ENCODE data around the gene FOXP1. TPM values are rescaled to one million over a fixed set of nuclear protein-coding genes. Genes with fewer than 3 reads are reported as not detected.

The FOXP1 gene
- polyA plus RNA-seq, 1 donor from 2014 or later, result 5.6 TPM

DNA sequence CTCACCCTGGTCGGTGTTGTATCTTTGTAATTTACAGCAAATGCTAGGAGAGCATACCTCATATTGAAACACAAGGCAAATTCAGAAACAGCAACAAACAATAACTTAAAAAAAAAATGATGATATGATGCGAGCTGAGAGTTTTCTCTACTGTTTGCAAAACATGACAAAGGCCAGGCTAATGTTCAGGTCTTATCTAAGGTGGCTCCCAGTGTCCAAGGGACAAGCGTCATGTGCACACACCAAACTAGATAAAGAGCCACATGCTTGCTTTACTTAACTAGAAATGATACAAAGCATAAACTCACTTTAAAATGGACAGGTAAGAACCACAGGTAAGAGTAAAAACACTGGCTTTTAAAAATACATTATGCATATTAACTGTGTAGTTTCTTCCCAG, 375.9 kb downstream of the FOXP1 start:
- H2AFZ ChIP-seq (ENCODE audit: low read depth, low read length), result no peak overlapping the region
- no peak overlapping the region for H3K27ac ChIP-seq (ENCODE audit: low read length)
- H3K36me3 ChIP-seq (ENCODE audit: insufficient read depth, low read length), result no peaks in the 10 kb centered on the region
- no peak overlapping the region for H3K4me3 ChIP-seq (ENCODE audit: low read length)
- no peak overlapping the region for H3K4me2 ChIP-seq (ENCODE audit: low read length)
- no peaks in the 10 kb centered on the region for H3K9me2 ChIP-seq (ENCODE audit: insufficient read depth, low read length)
- no peaks in the 10 kb centered on the region for H4K20me1 ChIP-seq (ENCODE audit: insufficient read depth)
- TF ChIP-seq TAF1 (IDR thresholded peaks at IDR 0.05; ENCODE audit: low read depth) (no peak), SMC3 (conservative IDR thresholded peaks at IDR 0.05; ENCODE audit: poor library complexity) (no peak), MXI1 (conservative IDR thresholded peaks at IDR 0.05; ENCODE audit: poor library complexity, severe bottlenecking) (no peak), POLR2AphosphoS5 (IDR thresholded peaks at IDR 0.05) (no peak)
- TF ChIP-seq, protein P1, sequence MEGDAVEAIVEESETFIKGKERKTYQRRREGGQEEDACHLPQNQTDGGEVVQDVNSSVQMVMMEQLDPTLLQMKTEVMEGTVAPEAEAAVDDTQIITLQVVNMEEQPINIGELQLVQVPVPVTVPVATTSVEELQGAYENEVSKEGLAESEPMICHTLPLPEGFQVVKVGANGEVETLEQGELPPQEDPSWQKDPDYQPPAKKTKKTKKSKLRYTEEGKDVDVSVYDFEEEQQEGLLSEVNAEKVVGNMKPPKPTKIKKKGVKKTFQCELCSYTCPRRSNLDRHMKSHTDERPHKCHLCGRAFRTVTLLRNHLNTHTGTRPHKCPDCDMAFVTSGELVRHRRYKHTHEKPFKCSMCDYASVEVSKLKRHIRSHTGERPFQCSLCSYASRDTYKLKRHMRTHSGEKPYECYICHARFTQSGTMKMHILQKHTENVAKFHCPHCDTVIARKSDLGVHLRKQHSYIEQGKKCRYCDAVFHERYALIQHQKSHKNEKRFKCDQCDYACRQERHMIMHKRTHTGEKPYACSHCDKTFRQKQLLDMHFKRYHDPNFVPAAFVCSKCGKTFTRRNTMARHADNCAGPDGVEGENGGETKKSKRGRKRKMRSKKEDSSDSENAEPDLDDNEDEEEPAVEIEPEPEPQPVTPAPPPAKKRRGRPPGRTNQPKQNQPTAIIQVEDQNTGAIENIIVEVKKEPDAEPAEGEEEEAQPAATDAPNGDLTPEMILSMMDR (IDR thresholded peaks at IDR 0.05; ENCODE audit: poor library complexity, severe bottlenecking), result no peak
- H3K27me3 ChIP-seq (ENCODE audit: insufficient read depth, low read depth, low read length), result no peaks in the 10 kb centered on the region
- H3K9ac ChIP-seq (ENCODE audit: low read length), result no peak overlapping the region
- no peaks in the 10 kb centered on the region for H3F3A ChIP-seq (ENCODE audit: insufficient read depth, low read length, poor library complexity, severe bottlenecking)
- no peaks in the 10 kb centered on the region for H3K79me2 ChIP-seq (replicated peaks; ENCODE audit: insufficient read depth, low read length)
- H3K9me3 ChIP-seq (ENCODE audit: low read length), result no peaks in the 10 kb centered on the region

DNA sequence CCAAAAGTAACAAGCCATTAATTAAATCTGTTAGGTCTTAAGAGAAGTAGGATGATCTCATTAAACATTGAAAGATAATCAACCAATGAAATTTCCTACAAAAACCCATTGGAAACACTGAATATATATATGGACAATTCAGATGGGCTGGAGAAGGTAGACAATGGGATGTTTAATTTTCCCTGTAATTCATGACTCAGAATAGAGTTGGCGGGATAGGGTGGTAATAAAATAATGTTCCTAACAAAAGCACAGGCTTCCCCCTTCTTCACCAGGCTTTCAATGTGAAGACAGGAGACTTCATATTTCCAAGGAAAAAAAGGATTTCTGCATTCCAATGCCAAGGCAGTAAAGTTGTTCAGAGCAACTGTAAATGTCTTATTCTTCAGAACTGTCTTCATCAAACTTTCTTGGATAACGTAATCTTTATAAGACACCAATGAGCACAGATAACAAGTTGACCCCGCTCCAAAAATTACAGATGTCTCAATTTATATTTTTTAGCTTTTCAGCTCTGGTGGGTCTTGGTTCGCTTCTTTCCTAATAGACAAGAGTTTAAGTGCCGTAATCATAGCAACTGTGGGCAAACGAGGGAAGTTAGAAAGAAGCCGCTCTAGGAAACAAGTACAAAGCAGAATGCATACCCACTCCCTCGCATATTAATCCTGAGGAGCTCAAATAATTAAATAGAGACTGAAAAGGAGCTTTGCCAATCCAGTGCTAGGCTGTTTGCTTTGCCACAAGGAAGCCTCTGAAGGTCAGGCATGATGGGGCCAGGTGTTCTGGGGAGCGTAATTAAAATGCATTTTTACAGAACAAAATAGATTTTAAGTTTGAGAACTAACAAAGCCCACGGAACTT, 377.0 kb downstream of the FOXP1 start:
- Histone ChIP-seq H3K9ac (ENCODE audit: low read length) (no peak overlapping the region), H3K27me3 (ENCODE audit: insufficient read depth, low read depth, low read length) (no peaks in the 10 kb centered on the region), H3K9me3 (ENCODE audit: low read length) (no peaks in the 10 kb centered on the region), H3K36me3 (ENCODE audit: insufficient read depth, low read length) (no peaks in the 10 kb centered on the region), H2AFZ (ENCODE audit: low read depth, low read length) (no peak overlapping the region), H3K4me2 (ENCODE audit: low read length) (no peak overlapping the region), H3K27ac (ENCODE audit: low read length) (no peak overlapping the region), H3K4me3 (ENCODE audit: low read length) (no peak overlapping the region), H3K79me2 (replicated peaks; ENCODE audit: insufficient read depth, low read length) (no peaks in the 10 kb centered on the region), H3K9me2 (ENCODE audit: insufficient read depth, low read length) (no peaks in the 10 kb centered on the region), H4K20me1 (ENCODE audit: insufficient read depth) (no peaks in the 10 kb centered on the region), H3F3A (ENCODE audit: insufficient read depth, low read length, poor library complexity, severe bottlenecking) (no peaks in the 10 kb centered on the region)
- TF ChIP-seq POLR2AphosphoS5 (IDR thresholded peaks at IDR 0.05) (no peak), EZH2 (IDR thresholded peaks at IDR 0.05; ENCODE audit: borderline replicate concordance, insufficient read depth, low read length, poor library complexity, severe bottlenecking) (no peak), RAD21 (conservative IDR thresholded peaks at IDR 0.05) (no peak), SMC3 (conservative IDR thresholded peaks at IDR 0.05; ENCODE audit: poor library complexity) (no peak), MXI1 (conservative IDR thresholded peaks at IDR 0.05; ENCODE audit: poor library complexity, severe bottlenecking) (no peak), TAF1 (IDR thresholded peaks at IDR 0.05; ENCODE audit: low read depth) (no peak), EP300 (conservative IDR thresholded peaks at IDR 0.05; ENCODE audit: poor library complexity, severe bottlenecking) (no peak)
- TF ChIP-seq, protein P1 (IDR thresholded peaks at IDR 0.05; ENCODE audit: poor library complexity, severe bottlenecking), result no peak
- TF ChIP-seq, protein P2, sequence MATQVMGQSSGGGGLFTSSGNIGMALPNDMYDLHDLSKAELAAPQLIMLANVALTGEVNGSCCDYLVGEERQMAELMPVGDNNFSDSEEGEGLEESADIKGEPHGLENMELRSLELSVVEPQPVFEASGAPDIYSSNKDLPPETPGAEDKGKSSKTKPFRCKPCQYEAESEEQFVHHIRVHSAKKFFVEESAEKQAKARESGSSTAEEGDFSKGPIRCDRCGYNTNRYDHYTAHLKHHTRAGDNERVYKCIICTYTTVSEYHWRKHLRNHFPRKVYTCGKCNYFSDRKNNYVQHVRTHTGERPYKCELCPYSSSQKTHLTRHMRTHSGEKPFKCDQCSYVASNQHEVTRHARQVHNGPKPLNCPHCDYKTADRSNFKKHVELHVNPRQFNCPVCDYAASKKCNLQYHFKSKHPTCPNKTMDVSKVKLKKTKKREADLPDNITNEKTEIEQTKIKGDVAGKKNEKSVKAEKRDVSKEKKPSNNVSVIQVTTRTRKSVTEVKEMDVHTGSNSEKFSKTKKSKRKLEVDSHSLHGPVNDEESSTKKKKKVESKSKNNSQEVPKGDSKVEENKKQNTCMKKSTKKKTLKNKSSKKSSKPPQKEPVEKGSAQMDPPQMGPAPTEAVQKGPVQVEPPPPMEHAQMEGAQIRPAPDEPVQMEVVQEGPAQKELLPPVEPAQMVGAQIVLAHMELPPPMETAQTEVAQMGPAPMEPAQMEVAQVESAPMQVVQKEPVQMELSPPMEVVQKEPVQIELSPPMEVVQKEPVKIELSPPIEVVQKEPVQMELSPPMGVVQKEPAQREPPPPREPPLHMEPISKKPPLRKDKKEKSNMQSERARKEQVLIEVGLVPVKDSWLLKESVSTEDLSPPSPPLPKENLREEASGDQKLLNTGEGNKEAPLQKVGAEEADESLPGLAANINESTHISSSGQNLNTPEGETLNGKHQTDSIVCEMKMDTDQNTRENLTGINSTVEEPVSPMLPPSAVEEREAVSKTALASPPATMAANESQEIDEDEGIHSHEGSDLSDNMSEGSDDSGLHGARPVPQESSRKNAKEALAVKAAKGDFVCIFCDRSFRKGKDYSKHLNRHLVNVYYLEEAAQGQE (IDR thresholded peaks at IDR 0.05; ENCODE audit: borderline replicate concordance), result no peak
